HG03442 (cell line): ENCODE results near the gene SCAPER.

Source experiments
- ATAC-seq: cut with Tn5 transposase; IDR thresholded peaks from one replicate; pipeline ENCODE4 v1.9.1; 2021; ENCODE audit warnings: mild to moderate bottlenecking, moderate library complexity; ENCODE audit not compliant: unreplicated experiment

The SCAPER gene

GRCh38 chr15:76376029-76376428 lies 529.1 kb downstream of the SCAPER start:
- ATAC-seq, result no peak

GRCh38 chr15:76368122-76368621 lies 537.0 kb downstream of the SCAPER start:
- ATAC-seq, result no peak

- ATAC-seq, result no peak
Measured at GRCh38 chr15:76366714-76367113, 538.4 kb downstream of the SCAPER start.

GRCh38 chr15:76363251-76363650 lies 541.9 kb downstream of the SCAPER start:
- ATAC-seq, result no peak

GRCh38 chr15:76360416-76360815 lies 544.7 kb downstream of the SCAPER start:
- no peak for ATAC-seq

GRCh38 chr15:76359152-76359551 lies 546.0 kb downstream of the SCAPER start:
- ATAC-seq, result no peak

GRCh38 chr15:76358453-76358852 lies 546.7 kb downstream of the SCAPER start:
- no peak for ATAC-seq

GRCh38 chr15:76354823-76355440 lies 550.2 kb downstream of the SCAPER start:
- no peak for ATAC-seq

GRCh38 chr15:76353903-76354302 lies 551.2 kb downstream of the SCAPER start:
- no peak for ATAC-seq

- no peak for ATAC-seq
Measured at GRCh38 chr15:76353023-76353577, 552.0 kb downstream of the SCAPER start.

GRCh38 chr15:76349301-76350070 lies 555.7 kb downstream of the SCAPER start:
- no peak for ATAC-seq

- ATAC-seq, result no peak
Measured at GRCh38 chr15:76347482-76348055, 557.6 kb downstream of the SCAPER start.

- ATAC-seq, result no peak
Measured at GRCh38 chr15:76346669-76347481, 558.3 kb downstream of the SCAPER start.

- ATAC-seq, result no peak
Measured at GRCh38 chr15:76345880-76346668, 559.1 kb downstream of the SCAPER start.

GRCh38 chr15:76345583-76345879 lies 559.6 kb downstream of the SCAPER start:
- no peak for ATAC-seq

- no peak for ATAC-seq
Measured at GRCh38 chr15:76344893-76345582, 560.1 kb downstream of the SCAPER start.

- ATAC-seq, result no peak
Measured at GRCh38 chr15:76343313-76343996, 561.7 kb downstream of the SCAPER start.

GRCh38 chr15:76342382-76343201 lies 562.5 kb downstream of the SCAPER start:
- ATAC-seq, result no peak
